ENCODE data around the gene TNS2. TPM values are rescaled to one million over a fixed set of nuclear protein-coding genes. Genes with fewer than 3 reads are reported as not detected.
A peak's percentile ranks its signal among the peaks of the same experiment; 100 is the strongest.
"Not testable (repeated sequence)": the region's sequence is repeated elsewhere in the genome, so short reads cannot be mapped to it uniquely, and the experiment has no call there.

TNS2 gene
- total RNA-seq, 4 donors from 2014 or later: 29.2 to 274 (median 154) TPM

DNA sequence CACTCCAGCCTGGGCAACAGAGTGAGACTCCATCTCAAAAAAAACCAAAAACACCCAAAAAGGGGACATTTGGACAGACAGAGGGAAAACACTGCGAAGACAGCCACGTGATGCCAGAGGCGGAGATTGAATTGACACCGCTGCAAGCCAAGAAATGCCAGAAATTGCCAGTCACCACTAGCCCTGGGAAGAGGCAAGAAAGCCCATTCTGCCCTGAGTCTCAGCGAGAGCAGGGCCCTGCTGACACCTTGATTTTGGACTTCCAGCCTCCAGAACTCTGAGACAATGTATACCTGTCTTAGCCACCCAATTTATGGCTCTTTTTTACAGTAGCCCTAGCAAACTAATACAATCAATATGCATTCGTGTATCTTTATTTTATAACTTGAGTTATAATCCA, 40.2 kb downstream of the TNS2 start:
- TF ChIP-seq POLR2A (IDR thresholded peaks at IDR 0.05): no peak
- TF ChIP-seq, protein P1, sequence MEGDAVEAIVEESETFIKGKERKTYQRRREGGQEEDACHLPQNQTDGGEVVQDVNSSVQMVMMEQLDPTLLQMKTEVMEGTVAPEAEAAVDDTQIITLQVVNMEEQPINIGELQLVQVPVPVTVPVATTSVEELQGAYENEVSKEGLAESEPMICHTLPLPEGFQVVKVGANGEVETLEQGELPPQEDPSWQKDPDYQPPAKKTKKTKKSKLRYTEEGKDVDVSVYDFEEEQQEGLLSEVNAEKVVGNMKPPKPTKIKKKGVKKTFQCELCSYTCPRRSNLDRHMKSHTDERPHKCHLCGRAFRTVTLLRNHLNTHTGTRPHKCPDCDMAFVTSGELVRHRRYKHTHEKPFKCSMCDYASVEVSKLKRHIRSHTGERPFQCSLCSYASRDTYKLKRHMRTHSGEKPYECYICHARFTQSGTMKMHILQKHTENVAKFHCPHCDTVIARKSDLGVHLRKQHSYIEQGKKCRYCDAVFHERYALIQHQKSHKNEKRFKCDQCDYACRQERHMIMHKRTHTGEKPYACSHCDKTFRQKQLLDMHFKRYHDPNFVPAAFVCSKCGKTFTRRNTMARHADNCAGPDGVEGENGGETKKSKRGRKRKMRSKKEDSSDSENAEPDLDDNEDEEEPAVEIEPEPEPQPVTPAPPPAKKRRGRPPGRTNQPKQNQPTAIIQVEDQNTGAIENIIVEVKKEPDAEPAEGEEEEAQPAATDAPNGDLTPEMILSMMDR (IDR thresholded peaks at IDR 0.05): no peak
- no peaks in the 10 kb centered on the region for H3K9me3 ChIP-seq
- no peak overlapping the region for H3K27ac ChIP-seq
- DNase-seq: no peak
- no peaks in the 10 kb centered on the region for H3K36me3 ChIP-seq
- no peak overlapping the region for H3K4me3 ChIP-seq
- H3K27me3 ChIP-seq: no peaks in the 10 kb centered on the region
- no peaks in the 10 kb centered on the region for H3K4me1 ChIP-seq

GRCh38 chr12:53090554-53090953, 40.7 kb downstream of the TNS2 start:
- no peak overlapping the region for H3K4me3 ChIP-seq
- no peak for TF ChIP-seq POLR2A (IDR thresholded peaks at IDR 0.05)
- TF ChIP-seq, protein P1 (IDR thresholded peaks at IDR 0.05): no peak
- no peaks in the 10 kb centered on the region for H3K36me3 ChIP-seq
- no peak overlapping the region for H3K27ac ChIP-seq
- H3K27me3 ChIP-seq: no peaks in the 10 kb centered on the region
- H3K9me3 ChIP-seq: no peaks in the 10 kb centered on the region
- DNase-seq: no peak
- no peaks in the 10 kb centered on the region for H3K4me1 ChIP-seq

GRCh38 chr12:53091756-53092155, 41.9 kb downstream of the TNS2 start:
- no peak for TF ChIP-seq POLR2A (IDR thresholded peaks at IDR 0.05)
- TF ChIP-seq, protein P1 (IDR thresholded peaks at IDR 0.05): no peak
- no peak overlapping the region for H3K4me3 ChIP-seq
- H3K27ac ChIP-seq: no peak overlapping the region
- H3K4me1 ChIP-seq: peaks cover 0 to 3% (median 0%) of the 10 kb centered on the region in 4 donors
- H3K27me3 ChIP-seq: no peaks in the 10 kb centered on the region
- H3K36me3 ChIP-seq: no peaks in the 10 kb centered on the region
- DNase-seq: no peak
- H3K9me3 ChIP-seq: no peaks in the 10 kb centered on the region

- Histone ChIP-seq H3K27ac (peak overlapping the region; percentile 41 to 74 (median 56)), H3K4me1 (peaks cover 0 to 24% (median 2%) of the 10 kb centered on the region in 4 donors), H3K9me3 (no peaks in the 10 kb centered on the region), H3K27me3 (no peaks in the 10 kb centered on the region), H3K4me3 (no peak overlapping the region), H3K36me3 (no peaks in the 10 kb centered on the region)
- DNase-seq: no peak
- no peak for TF ChIP-seq POLR2A (IDR thresholded peaks at IDR 0.05)
- TF ChIP-seq, protein P1 (IDR thresholded peaks at IDR 0.05): no peak
These were observed 44.0 kb downstream of the TNS2 start for GRCh38 chr12:53093777-53094393.

- Histone ChIP-seq H3K36me3 (no peaks in the 10 kb centered on the region), H3K27me3 (no peaks in the 10 kb centered on the region), H3K27ac (peak overlapping the region in 3 of 4 donors; percentile 46 to 74 (median 65)), H3K4me3 (no peak overlapping the region), H3K9me3 (no peaks in the 10 kb centered on the region), H3K4me1 (peaks cover 0 to 27% (median 4%) of the 10 kb centered on the region in 4 donors)
- TF ChIP-seq, protein P1 (IDR thresholded peaks at IDR 0.05): no peak
- TF ChIP-seq POLR2A (IDR thresholded peaks at IDR 0.05): no peak
- DNase-seq: no peak
These were observed 44.5 kb downstream of the TNS2 start for GRCh38 chr12:53094394-53094787.

GRCh38 chr12:53094796-53095595, 45.1 kb downstream of the TNS2 start:
- Histone ChIP-seq H3K27ac (peak overlapping the region in 1 of 4 donors; percentile 88), H3K4me1 (peaks cover 0 to 27% (median 4%) of the 10 kb centered on the region in 4 donors)
- not testable (repeated sequence) for H3K9me3 ChIP-seq, H3K4me3 ChIP-seq, DNase-seq, H3K27me3 ChIP-seq, H3K36me3 ChIP-seq

GRCh38 chr12:53095596-53095895, 45.7 kb downstream of the TNS2 start:
- H3K4me3 ChIP-seq, H3K9me3 ChIP-seq, H3K36me3 ChIP-seq, H3K27me3 ChIP-seq, DNase-seq: not testable (repeated sequence)
- Histone ChIP-seq H3K4me1 (peaks cover 0 to 27% (median 4%) of the 10 kb centered on the region in 4 donors), H3K27ac (peak overlapping the region in 1 of 4 donors; percentile 88)

Data from Peyer's patch (tissue), 4 donors.